Measurements from ENCODE around the gene NEURL4.

DNA sequence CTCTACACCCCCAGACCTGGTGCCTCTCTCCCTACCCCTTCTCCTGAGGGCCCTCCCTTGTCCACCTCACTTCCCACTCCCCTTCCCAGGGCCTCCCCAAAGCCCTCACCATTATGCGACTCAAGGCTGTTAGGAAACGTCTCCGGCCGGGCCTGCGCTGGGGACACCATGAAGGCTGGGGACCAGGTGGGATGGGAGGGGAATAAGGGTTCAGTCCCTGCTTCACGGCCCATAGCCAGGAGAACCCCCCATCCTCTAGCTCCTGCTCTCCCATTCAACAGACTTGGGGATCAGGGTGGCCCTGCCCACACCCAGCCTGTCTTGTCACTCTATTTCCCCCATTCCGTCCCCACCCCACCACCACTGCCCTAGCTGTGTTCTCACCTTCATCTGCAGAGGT is 2.1 kb downstream of the NEURL4 start:
- TF ChIP-seq, protein P1, sequence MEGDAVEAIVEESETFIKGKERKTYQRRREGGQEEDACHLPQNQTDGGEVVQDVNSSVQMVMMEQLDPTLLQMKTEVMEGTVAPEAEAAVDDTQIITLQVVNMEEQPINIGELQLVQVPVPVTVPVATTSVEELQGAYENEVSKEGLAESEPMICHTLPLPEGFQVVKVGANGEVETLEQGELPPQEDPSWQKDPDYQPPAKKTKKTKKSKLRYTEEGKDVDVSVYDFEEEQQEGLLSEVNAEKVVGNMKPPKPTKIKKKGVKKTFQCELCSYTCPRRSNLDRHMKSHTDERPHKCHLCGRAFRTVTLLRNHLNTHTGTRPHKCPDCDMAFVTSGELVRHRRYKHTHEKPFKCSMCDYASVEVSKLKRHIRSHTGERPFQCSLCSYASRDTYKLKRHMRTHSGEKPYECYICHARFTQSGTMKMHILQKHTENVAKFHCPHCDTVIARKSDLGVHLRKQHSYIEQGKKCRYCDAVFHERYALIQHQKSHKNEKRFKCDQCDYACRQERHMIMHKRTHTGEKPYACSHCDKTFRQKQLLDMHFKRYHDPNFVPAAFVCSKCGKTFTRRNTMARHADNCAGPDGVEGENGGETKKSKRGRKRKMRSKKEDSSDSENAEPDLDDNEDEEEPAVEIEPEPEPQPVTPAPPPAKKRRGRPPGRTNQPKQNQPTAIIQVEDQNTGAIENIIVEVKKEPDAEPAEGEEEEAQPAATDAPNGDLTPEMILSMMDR (IDR thresholded peaks at IDR 0.05), result no peak
- TF ChIP-seq POLR2AphosphoS5 (IDR thresholded peaks at IDR 0.05), result no peak
- no peak for TF ChIP-seq EP300 (IDR thresholded peaks at IDR 0.05)
- TF ChIP-seq POLR2A (IDR thresholded peaks at IDR 0.05), result no peak

Measured in gastroesophageal sphincter (tissue), 3 donors.